Urinary bladder (tissue), 4 donors: ENCODE measurements around the gene PRDM16. TPM values are rescaled to one million over a fixed set of nuclear protein-coding genes. Genes with fewer than 3 reads are reported as not detected.

Experiments
- DNase-seq: peaks from one replicate; pipeline ENCODE4 v3.0.0-alpha.2; 2015; ENCODE audit errors: extremely low spot score
- H3K27ac ChIP-seq: one replicate; pipeline ENCODE4 v1.5.1; 2013; ENCODE audit warnings: low read depth, mild to moderate bottlenecking, moderate library complexity
- H3K36me3 ChIP-seq: one replicate; pipeline ENCODE4 v1.6.1; 2013; ENCODE audit warnings: mild to moderate bottlenecking, moderate library complexity; ENCODE audit not compliant: insufficient read depth
- H3K4me1 ChIP-seq: one replicate; pipeline ENCODE4 v1.6.1; 2013; ENCODE audit warnings: mild to moderate bottlenecking, moderate library complexity; ENCODE audit not compliant: insufficient read depth
- H3K4me3 ChIP-seq: one replicate; pipeline ENCODE4 v1.5.1; 2013; ENCODE audit warnings: low read depth, low read length
- WGBS: extraction: QIAGEN DNeasy Blood & Tissue Kit; methylation state at CpG from one replicate; pipeline ENCODE4 v1.1.7; 2013; 5-methylcytosine and 5-hydroxymethylcytosine counted together
- polyA plus RNA-seq: library from polyadenylated mRNA; stranded (reverse); fragments of 200-250 nt; gene quantifications from one replicate; pipeline ENCODE4 v1.2.3, GENCODE V29; 2013
- total RNA-seq: library from RNA; depleted of rRNA; stranded (reverse); fragments of >200 nt; gene quantifications from one replicate; pipeline ENCODE4 v1.2.3, GENCODE V29; 2014
- donor health status: healthy with polysubstance abuse.
- donor health status: healthy.

The PRDM16 gene
- total and polyA plus RNA-seq, 2 donors, result 2.8 to 3.7 TPM

DNA sequence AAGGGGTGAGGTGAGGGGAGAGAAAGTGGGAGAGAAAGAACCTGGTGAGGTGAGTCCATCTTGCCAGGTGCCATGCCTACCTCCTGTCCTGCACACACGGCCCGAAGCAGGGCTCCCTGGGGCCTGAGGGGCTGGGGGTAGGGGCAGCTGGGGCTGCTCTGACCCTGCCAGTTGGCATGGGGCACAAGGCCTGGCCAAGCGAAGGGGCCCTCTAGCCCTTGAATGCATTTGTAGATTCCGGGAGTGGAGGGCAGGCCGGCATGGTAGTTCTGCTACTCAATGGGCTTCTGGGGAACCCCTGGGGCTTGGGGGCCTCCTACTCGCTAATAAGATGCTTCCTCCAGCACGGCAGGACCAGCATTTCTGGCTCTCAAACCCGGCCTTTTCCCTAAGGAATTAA, 3.6 kb upstream of the PRDM16 start:
- WGBS, result 53% methylated on average over 8 of the region's 8 CpGs
- H3K27ac ChIP-seq, result no peak overlapping the region
- H3K36me3 ChIP-seq, result no peaks in the 10 kb centered on the region
- no peaks in the 10 kb centered on the region for H3K4me1 ChIP-seq
- DNase-seq, result no peak
- no peak overlapping the region for H3K4me3 ChIP-seq

DNA sequence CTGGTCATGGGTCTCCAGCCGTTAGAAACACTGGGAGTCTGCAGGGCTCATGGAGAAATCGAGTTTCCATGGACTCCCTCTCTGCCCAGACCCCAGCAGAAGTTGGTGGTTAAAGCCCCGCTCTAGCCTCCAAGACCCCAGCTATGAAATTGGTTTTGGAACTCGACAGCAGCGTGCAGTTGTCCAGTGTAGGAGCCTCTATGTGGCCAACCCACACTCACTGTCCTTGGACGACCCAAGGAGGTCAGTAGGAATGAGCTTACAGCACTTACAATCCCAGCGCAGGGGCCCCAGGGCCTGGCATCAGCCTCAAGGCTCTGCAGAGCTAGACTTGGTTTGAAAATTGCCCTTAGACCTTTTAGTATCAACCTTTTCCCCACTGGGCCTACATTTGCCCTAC, 3.2 kb upstream of the PRDM16 start:
- no peak for DNase-seq
- no peaks in the 10 kb centered on the region for H3K36me3 ChIP-seq

DNA sequence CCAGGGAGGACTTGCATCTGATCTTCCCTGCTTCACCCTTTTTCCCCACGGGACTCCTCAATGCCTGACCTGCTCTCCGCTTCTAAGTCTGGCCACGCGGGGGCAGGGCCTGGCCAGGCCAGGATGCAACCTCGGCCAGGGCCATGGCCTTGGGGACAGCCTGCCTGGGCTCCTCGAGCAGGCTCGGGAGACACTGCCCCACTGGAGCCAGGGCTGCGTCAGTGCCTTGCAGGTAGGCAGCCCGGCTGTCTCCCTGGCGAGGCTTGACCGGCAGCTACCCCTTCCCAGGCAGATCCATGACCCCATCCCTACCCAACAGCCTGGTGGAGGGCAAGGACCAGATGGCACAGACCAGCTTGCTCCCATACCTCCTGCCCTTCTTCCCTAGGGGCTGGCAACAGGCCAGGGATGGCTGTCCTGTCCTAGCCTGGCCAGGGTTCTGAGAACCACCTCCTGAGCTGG, 2.7 kb upstream of the PRDM16 start:
- no peaks in the 10 kb centered on the region for H3K4me1 ChIP-seq
- H3K4me3 ChIP-seq, result no peak overlapping the region
- no peak for DNase-seq
- H3K27ac ChIP-seq, result no peak overlapping the region
- 41% methylated on average over 11 of the region's 11 CpGs for WGBS
- H3K36me3 ChIP-seq, result no peaks in the 10 kb centered on the region

More for the DNA sequence above, 3.2 kb upstream of the PRDM16 start:
- WGBS, result 73% methylated on average over 7 of the region's 7 CpGs
- no peak overlapping the region for H3K27ac ChIP-seq
- no peak overlapping the region for H3K4me3 ChIP-seq
- H3K4me1 ChIP-seq, result no peaks in the 10 kb centered on the region

DNA sequence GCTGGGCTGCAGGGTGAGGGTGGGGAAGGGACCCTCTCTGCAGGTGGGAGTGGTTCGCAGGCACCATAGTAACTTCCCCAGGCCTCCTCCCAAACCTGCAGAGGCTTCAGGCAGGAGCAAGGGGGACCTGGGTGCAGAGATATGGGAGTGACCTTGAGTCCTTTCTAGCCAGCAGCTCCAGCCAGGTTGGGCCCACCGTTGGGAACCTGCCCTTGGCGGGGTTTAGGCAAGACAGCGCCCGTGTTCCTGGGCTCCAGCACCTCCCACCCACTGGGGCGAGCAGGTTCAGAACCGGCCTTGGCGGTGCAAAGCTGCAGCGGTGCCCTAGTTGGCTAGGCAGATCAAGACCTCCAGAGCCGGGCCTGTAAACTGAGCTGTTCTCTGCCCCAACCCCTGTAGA, 2.2 kb upstream of the PRDM16 start:
- no peak overlapping the region for H3K27ac ChIP-seq
- DNase-seq, result no peak

DNA sequence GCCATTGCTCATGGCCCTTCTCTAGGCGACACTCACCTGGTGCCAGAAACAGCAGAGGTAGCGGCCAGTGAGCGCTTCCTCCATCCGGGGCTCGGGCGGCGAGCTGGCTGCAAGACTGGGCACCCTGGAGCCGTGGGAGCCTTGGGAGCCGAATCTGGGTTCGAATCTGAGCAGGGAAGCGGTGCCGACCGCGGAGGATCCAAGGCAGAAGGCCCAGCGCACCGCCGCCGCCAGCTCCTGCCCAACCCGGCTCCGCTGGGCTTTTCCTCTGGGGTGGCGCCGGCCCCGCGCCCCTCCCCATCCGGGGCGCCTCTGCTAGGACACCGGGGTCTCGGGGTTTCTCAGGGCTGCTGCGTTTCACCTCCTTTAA, 1.7 kb upstream of the PRDM16 start:
- WGBS, result 23% methylated on average over 29 of the region's 29 CpGs

More for the DNA sequence above, 2.2 kb upstream of the PRDM16 start:
- H3K4me3 ChIP-seq, result no peak overlapping the region
- H3K36me3 ChIP-seq, result no peaks in the 10 kb centered on the region
- 58% methylated on average over 10 of the region's 10 CpGs for WGBS
- H3K4me1 ChIP-seq, result no peaks in the 10 kb centered on the region

DNA sequence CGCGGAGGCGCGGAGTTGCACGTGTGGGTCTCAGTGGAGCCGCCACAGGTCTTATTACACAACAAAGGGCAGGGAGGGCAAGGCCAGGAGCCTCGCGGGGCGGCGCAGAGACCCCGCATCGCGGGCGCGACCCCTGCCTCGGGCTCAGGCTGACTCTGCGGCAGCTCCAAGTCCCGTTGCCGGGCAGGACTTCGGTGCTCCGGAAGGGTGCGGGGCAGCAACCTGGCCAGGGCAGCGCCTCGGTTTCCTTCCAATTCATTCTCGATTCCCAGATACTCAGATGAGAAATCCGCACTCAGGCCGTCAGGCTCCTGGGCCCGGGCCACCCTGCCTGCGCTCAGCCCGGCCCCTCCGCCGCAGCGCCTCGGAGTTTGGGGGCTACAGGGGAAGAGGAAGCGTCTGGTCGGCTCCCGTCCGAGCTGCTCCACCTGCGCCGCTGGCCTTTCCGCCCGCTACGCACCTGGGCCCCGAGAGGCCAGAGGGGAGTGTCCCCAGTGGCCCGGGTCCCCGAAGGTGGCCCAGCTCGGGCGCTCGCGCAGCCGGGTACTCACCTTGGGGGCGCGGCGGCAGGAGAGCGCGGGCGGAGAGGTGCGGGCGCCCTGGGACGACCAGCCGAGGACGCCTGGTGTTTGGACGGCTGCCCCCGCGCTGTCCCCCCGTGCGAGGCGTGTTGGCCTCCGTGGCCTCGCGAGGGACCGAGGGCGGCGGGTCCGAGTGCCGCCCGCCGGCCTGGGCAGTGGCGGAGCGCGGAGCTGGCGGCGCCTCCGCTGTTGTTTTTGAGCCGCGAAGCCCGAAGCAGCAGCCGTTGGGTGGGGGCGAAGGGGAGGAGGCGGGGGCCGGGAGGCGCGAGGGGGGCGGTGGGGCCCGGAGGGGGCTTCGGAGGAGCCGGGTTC, 1.1 kb upstream of the PRDM16 start:
- H3K4me3 ChIP-seq, result peak overlapping the region; percentile 79
- H3K27ac ChIP-seq, result no peak overlapping the region
- 4% methylated on average over 96 of the region's 97 CpGs for WGBS
- no peak for DNase-seq
- H3K4me1 ChIP-seq, result no peaks in the 10 kb centered on the region
- H3K36me3 ChIP-seq, result no peaks in the 10 kb centered on the region

More for the DNA sequence above, 1.7 kb upstream of the PRDM16 start:
- no peaks in the 10 kb centered on the region for H3K36me3 ChIP-seq
- H3K4me3 ChIP-seq, result no peak overlapping the region
- no peak overlapping the region for H3K27ac ChIP-seq
- DNase-seq, result no peak
- H3K4me1 ChIP-seq, result no peaks in the 10 kb centered on the region

DNA sequence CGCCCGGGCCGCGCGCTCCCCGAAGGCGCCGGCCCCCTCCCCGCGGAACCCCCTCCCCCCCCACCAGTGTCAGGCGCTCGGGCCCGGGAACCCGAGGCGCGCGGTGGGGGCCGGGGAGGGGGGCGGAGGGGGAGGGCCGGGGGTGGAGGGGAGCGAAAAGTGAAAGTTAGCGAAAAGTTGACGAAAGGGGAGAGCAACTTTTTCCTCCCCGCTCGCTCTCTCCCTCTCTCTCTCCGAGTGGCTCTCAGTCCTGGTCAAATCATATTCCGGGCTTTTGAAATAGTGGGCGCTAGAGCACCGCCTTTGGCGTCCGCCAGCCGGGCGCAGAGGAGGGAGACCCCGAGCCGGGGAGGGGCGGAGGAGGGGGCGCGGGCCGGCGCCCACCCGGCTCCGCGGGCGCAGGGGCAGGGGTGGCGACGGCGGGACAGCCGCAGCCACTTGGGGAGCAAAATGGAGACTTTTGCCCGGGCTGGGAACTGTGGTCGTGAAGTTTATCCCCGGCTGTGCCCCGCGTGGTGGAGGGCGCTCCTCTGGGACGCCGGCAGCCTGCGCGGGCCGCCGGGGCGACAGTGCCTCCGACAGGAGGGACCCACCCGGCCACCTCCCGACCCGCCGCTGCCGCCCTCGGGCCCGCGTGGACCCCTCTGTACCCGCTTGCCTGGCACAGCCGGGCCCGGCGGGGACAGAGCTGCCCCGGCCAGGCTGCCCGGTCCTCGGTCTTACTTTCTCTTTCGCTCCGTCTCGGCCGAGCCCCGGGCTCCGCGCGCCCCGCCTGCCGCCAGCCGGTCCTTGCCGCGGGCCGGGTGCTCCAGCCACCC, 697 bp downstream of the PRDM16 start:
- no peak overlapping the region for H3K27ac ChIP-seq
- under 1% methylated on average over 84 of the region's 91 CpGs for WGBS
- H3K36me3 ChIP-seq, result no peaks in the 10 kb centered on the region
- peak overlapping the region; percentile 79 for H3K4me3 ChIP-seq
- DNase-seq, result peak; percentile 31
- no peaks in the 10 kb centered on the region for H3K4me1 ChIP-seq

DNA sequence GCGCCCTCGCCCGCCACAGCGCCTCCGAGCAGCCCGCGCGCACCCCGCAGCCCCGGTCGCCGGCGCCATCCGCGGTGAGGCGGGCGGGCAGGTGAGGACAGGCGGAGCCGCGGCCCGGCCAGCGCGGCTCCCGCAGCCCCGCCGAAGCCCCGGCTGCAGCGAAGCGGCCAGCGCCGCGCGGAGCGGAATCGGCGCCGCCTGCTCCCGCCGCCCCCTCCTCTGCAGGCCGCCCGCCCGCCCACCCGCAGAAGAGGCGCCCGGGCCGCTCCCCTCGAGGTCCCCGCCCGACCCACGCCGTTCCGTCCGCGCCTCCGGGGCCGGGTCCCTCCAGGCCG, 1.3 kb downstream of the PRDM16 start:
- H3K4me1 ChIP-seq, result no peaks in the 10 kb centered on the region
- H3K27ac ChIP-seq, result no peak overlapping the region
- peak overlapping the region; percentile 79 for H3K4me3 ChIP-seq
- no peaks in the 10 kb centered on the region for H3K36me3 ChIP-seq
- WGBS, result under 1% methylated on average over 56 of the region's 57 CpGs
- DNase-seq, result no peak

DNA sequence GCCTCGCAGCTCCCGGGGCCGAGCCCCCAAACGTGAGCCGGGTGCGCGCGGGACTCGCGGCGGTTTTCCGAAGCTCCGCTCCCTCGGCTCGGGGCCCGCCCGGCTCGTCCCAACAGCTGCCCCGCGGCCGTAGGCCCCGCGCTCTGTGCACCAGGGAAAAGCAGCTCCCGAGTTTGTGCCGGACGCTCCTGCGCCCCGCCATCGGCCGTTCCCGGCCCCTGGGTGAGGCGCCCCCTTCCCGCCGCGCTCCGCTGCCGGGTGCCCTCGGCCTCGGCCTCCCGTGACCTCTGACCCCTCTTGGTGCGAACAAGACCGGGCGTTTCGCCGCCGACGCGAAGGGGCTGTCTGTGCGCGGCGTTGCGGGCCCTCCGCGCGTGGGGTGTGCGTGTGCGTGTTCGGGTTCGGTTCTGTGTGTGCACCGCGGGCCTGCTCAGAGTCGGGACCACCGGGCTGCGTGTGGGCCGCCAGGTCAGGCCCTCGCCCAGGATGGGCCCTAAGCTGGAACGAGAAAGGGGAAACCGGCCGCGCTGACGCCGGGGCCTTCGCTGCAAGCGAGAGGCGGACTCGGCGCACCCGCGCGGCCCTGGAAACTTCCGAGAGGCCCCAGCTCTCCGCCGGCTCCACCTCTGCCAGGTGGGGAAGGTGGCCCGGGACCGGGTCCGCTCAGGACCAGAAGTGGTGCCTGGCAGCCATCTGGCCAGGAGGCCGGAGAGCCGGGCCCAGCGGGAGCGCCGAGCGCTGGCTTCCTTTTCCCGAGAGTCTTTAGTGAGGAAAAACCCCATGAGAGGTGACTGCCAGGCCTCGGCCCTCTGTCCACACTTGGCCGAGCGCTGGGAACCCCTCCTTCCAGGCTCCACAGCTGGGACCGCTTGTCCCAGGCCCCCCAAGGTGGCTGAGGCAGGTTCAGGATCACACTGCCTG, 1.9 kb downstream of the PRDM16 start:
- Histone ChIP-seq H3K27ac (no peak overlapping the region), H3K4me1 (no peaks in the 10 kb centered on the region), H3K4me3 (peak overlapping the region; percentile 79), H3K36me3 (no peaks in the 10 kb centered on the region)
- no peak for DNase-seq
- 23% methylated on average over 97 of the region's 97 CpGs for WGBS

DNA sequence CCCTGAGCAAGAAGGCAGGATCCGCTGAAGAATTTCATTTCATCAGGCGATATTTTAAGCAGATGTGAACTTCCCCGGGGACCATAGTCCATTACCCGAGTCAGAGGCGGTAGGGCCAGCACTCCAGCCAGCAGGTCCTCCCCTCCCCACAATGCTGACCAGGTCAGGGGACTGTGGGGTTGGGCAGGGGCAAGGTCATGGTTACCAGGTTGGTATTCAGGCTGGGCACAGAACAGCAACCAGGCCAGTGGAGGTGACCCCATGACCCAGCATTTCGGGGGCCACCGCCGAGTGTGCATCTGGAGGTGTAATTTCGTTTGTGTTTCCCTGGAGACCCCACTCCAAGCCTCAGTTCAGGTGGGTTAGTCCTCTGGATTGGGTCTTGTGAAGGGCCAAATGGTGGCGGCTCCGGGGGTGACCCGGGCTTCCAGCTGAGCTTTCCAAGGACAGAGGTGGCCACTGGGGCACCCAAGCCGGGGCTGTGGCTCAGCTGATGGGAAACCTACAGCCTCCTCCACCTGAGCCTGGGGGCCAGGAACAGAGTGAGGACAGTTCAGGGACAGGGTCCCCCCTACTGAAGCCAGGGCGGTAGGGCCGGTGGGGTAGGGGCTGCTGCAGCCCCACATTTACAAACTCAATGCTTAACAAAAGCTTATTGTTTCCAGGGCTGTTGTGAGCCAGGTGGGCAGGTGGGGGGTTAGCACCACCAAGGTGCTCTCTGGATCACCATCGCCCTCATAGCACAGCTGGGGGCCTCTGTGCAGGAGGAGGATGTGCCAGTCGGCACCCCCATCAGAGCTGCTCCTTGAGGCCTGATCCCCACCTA, 2.8 kb downstream of the PRDM16 start:
- H3K4me1 ChIP-seq, result no peaks in the 10 kb centered on the region

DNA sequence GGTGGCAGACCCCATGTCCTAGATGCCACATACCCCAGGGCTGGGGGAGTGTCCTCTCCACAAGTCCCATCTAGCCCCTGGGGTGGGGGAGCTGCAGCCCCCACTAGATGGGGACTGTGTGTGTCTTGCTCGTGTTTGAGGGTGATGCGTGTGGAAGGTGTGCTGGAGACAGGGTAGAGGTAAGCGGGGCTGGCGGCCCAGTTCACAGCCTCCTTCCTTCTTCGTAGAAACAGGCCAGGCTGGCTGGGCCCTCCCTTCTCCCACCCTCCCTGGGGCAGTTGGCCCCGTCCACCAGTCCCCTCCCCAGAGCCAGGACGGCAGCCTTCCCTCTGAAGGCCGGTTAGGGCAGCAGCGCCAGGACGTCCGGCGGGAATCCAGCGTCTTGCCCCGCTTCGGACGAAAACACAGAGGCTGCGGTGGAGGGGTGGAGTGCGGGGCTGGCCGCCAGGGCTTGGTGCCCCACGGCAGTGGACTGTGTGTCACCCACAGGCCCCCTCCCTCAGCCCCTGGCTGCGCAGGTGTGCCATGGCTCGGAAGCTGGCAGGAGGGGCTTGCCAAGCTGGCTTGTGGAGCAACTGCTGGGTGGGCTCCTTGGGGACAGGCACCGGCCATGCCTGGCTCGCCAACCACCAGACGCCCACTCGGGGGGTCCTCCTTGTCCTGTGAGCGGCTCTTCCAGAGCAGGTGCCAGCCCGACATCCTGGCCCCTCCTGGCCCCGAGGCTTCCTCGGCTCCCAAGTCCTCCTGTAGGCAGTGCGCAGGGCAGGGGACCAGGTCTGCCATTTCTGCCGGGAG, 3.6 kb downstream of the PRDM16 start:
- no peak overlapping the region for H3K27ac ChIP-seq
- no peak for DNase-seq
- no peaks in the 10 kb centered on the region for H3K36me3 ChIP-seq
- H3K4me1 ChIP-seq, result no peaks in the 10 kb centered on the region
- 43% methylated on average over 32 of the region's 32 CpGs for WGBS
- H3K4me3 ChIP-seq, result no peak overlapping the region

More for the DNA sequence above, 2.8 kb downstream of the PRDM16 start:
- 81% methylated on average over 17 of the region's 17 CpGs for WGBS
- Histone ChIP-seq H3K36me3 (no peaks in the 10 kb centered on the region), H3K4me3 (no peak overlapping the region), H3K27ac (no peak overlapping the region)
- no peak for DNase-seq

DNA sequence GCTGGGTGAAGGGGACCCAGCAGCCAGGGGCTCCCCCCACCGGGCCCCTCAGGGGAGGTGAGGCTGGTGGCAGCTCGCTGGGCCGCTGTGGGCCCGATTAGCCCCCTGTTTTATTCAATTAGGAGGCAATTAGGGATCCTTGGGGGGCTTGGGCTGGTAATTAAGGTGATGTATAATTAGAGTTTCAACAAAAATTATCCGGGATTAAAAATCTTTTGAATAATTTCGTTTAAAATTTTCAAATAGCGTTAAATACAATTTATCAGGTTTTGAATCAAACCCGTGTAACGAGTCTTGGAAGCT, 4.1 kb downstream of the PRDM16 start:
- no peaks in the 10 kb centered on the region for H3K4me1 ChIP-seq
- H3K27ac ChIP-seq, result no peak overlapping the region
- WGBS, result 9% methylated on average over 9 of the region's 9 CpGs
- no peak overlapping the region for H3K4me3 ChIP-seq
- no peak for DNase-seq
- H3K36me3 ChIP-seq, result no peaks in the 10 kb centered on the region
